Right ventricle myocardium superior (tissue), 1 donor: ENCODE data around the gene CHTF8. TPM values are rescaled to one million over a fixed set of nuclear protein-coding genes. Genes with fewer than 3 reads are reported as not detected.

Experiments used
- ATAC-seq: fragments of 200-7000 bp; cut with Tn5 transposase; one replicate; pipeline ENCODE4 v1.9.1; 2020; ENCODE audit warnings: mild to moderate bottlenecking; ENCODE audit not compliant: poor library complexity
- DNase-seq: peaks from one replicate; pipeline ENCODE4 v3.0.0-alpha.2; 2020
- intact Hi-C: fragments of 100-400 bp; cut with DNase I; formaldehyde crosslinking; loops from one replicate; pipeline ENCODE4 v1.11.2; 2022
- total RNA-seq: library from RNA; stranded (reverse); fragmentation: NEBNext Ultra II Directional; extraction: Animal tissue kit (Norgen Biotek cat#: 25700); gene quantifications from one replicate; pipeline ENCODE4 v1.2.1, GENCODE V29; 2021
- donor health status: DM: no; HTN: yes; CAD: no; lungs with severe emphysema.

Gene CHTF8
- total RNA-seq, 1 donor from 2014 or later: 52.5 TPM

DNA sequence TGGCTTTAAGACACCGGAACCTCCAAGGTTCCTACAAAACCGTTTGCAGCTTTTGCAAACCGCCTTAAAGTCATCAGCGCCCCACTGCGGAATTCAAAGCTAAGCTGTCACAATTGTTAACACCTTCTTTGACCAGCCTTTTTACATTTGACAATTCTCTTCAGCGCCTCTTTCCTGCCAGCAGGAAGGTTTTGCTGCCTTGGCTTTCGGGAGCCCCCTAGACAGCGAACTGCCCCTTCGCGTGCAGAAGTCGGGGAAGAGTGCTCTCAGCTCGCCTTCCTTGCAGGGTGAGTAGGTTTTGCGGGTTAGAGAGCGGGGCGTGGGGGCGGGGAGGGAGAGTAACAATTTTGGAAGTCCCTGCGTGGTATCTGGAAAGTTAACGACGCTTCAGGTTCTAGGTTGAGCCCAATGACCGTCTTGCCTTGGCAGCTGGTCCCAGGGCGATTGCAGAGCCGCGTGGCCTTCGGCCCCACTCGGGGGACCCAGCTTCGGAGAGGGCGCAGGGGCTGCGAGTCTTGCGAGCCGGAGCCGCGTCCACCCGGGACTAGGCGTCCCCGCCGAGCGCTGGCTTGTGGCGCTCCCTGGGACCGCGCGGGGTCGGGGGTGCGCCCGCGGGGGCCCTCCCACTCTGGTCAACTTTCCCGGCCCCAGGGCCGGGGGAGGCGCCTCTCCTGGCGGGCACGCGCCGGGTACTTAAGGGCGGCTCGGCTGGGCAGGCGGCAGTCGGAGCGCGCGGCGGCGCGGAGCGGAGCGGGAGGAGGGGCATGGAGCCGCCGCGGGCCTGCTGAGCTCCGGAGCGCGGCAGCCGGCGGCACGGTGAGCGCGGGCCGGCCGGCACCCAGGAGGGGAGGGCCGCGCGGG is 26.7 kb downstream of the CHTF8 start, which contains the start of gene HAS3:
Gene HAS3 (plus strand): TSS at position 153 of the 861 bp plus-strand sequence. CDS start 3,743 bp downstream, outside the sequence.
- intact Hi-C loops: no loop called here
- ATAC-seq (peak; percentile 89), DNase-seq (no peak)

DNA sequence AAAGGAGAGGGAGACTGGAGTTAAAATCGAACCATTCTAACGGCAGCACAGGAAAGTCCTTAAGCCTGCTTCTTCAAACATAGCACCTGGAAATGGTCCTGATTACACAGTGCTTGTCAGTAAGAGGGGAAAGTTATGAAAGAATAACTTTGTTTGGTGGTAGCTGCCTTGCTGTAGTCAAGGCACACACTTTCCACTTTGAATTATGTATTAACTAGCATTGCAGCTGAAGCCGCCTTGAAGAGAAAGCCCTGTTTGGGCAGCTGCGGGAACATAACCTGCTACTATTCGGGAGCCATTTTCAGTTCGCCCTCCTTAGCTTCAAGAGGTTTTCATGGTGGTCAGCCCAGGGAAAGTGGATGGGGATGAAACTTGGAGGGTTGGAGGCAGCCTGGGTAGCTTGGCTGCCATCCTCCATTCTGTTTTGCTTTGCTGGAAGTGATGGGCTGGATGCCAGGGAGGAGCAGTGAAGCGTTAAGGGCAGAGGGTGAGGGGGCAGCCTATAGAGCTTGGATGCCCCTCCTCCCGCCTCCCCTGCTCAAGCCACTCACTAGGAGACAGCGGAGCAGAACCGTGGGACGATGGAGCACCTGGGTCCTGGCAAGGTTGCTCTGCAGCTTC is 32.2 kb downstream of the CHTF8 start:
- ATAC-seq: no peak
- intact Hi-C loops: no loop called here
- DNase-seq: no peak

DNA sequence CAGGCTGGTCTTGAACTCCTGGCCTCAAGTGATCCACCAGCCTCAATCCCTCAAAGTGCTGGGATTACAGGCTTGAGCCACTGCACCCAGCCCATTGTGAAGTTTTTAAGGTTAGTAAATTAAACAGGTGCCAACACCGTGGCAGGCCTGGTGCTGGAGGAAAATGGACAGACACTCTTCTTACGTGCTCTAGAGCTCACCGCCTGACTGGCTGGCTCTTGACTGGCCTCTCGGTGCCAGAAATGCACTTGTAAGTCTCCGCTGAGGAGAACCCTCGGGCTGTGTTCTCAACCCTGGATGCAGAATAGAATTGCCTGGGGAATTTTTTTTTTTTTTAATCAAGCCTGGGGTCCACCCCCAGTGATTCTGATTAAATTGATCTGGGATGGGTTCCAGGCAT is 37.2 kb downstream of the CHTF8 start:
- no peak for ATAC-seq
- intact Hi-C loops: no loop called here

DNA sequence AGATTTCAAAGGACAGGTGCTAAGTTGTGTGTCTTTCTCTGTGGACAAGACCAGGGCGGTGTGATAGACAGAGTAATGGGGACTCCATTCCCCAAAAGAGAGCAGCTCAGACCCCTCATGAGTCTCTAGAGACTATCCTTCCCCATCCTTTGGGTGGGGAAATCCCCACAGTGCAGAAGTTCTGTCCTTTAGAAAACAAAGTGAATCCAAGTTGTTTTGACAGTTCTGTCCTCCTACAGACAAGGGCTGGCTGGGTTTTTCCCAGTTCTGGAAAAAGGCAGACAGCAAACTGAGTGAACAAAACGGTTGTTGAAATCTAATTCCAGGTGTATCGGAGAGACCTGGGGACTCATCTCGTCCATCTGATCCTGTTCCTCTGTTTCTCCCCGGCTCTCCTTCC is 37.9 kb downstream of the CHTF8 start:
- intact Hi-C loops: no loop called here
- DNase-seq (no peak), ATAC-seq (no peak)

More for the DNA sequence above, 37.2 kb downstream of the CHTF8 start:
- DNase-seq: no peak

DNA sequence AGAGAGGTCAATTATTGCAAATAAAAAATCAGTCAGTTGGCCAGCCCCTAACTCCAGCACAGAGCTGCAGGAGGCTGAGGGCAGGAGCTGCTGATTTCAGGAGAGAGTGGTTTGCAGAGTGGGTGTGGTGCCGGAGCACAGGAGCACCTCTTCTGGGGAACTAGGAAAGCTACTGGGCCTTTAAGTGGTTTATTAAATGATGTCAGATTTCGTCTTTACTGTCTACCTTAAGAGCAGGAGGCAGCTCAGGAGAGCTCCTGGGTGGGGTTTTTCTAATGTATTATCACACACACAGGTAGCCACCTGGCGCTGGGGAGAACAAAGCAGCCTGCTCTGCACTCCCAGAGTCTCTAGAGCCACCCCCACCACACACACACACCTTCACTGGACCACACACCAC is 38.4 kb downstream of the CHTF8 start:
- DNase-seq (no peak), ATAC-seq (no peak)
- intact Hi-C loops: no loop called here

DNA sequence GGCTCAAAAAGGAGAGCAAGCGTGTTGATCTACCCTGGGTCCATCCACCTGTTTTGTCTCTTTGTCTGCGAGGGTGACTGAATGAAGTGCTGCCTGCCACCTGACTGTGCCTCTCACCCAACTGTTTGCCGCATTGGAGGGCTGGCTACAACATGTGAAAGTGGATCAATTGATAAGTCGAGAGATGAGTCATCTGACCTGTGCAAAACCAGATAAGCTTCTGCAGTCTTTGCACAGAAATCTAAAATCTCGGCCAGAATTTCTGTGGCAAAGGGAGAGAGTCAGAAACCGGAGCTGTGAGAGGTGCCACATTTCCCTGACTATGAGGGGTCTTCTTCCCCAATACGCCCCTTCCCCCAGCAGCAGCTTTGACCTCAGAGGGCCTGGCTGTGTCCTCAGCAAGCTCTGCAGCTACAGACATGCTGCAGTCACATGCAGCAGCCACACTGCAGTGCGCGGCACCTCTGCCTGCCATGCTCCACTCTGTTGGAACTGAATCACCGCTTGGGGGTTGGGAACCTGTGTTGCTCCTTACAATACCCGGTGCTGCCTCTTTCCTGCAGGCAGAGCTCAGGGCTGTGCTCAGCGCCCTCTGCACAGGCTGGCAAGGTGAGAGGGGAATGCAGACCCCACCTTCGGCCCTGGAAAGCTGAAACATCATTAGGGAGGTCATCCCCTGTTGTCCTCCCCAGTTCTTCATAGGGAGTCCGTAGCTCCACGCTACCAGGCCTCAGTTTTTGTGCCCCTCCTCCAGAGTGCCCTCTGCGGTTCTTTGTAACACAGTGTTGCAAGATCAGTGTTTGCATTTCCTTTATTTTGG is 43.1 kb downstream of the CHTF8 start:
- ATAC-seq: no peak
- DNase-seq: no peak
- intact Hi-C loops: no loop called here

DNA sequence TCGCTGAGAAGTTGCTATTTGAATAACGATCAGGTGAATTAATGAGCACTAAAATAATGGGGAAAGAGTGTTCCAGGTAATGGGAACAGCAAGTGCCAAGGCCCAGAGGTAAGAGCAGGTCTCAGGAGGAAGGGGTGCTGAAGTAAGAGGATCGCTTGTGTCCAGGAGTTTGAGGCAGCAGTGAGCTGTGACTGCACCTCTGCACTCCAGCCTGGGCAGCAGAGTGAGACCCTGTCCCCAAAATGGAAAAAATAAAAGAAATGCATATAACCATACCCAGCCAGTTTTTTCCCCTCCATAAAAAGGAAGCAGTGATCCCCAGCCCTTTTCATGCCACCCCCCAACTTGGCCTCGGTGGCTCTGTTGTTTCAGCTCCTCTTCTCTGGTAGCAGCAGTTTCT is 43.7 kb downstream of the CHTF8 start:
- ATAC-seq: no peak
- intact Hi-C loops: no loop called here

DNA sequence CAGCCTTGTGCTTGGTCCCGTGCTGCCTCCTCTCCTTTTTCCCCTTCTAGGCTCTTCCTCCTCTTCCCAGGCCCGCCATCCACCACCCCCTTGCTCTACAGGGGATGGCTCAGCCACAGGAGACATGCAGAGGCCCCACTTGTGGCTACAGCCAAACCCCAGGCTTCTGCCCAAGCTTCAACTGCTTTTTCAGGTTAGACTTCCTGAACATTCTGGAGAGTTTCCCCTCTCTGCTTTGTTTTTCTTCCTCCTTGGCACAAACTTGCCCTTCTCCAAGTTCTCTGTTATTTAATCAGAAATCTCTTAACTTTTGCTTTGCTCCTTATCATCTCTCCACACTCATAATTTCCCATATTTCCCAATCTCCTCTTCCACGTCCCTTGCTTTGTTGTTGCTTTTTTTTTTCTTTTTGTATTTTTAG is 45.2 kb downstream of the CHTF8 start:
- intact Hi-C loops: no loop called here
- DNase-seq (no peak), ATAC-seq (no peak)

More for the DNA sequence above, 43.7 kb downstream of the CHTF8 start:
- no peak for DNase-seq

DNA sequence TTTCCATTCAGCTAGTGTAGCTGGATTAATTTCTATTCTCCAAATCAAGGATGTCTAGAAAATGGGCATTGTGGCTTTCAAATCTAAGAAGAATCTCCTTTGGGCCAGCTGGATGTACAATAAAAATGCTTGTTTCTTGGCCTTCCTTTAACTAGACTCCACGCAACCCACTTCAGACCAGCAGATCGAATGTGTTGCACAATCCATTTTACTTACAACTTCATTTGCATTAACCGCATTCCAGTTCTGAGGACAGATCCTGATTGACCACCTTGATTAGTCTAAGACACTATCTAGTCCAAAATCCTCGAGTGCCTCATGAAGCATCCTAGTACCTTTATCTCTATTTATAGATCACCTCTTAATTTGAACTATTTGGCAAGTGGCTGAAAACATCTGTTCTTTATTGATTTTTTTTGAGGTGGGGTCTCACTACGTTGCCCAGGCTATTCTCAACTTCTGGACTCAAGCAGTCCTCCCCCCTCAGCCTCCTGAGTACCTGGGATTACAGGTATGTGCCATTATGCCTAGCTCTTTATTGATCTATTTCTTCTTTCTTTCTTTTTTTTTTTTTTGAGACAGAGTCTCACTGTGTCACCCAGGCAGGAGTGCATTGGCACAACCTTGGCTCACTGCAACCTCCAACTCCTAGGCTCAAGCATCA is 47.2 kb downstream of the CHTF8 start:
- DNase-seq (no peak), ATAC-seq (no peak)
- intact Hi-C loops: no loop called here

DNA sequence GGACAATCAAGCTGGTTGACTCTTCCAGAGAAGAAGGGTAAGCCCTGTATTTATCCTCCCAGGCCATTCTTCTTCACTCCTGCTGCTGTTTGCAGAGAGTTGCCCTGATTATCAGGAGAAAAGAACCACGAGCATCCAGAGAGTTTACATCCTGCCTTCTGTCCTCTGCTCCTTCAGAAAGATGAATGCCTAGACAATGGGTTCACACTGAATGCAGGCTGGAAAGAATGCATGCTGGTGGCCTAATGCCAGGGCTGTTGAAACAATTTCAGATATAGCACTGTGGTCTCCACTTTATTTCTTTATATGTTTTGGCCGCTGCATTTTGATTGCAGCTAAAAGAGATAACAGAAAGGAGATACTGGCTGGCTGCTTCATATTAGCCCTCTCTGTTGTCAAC is 48.1 kb downstream of the CHTF8 start:
- intact Hi-C loops: no loop called here
- DNase-seq (no peak), ATAC-seq (no peak)

DNA sequence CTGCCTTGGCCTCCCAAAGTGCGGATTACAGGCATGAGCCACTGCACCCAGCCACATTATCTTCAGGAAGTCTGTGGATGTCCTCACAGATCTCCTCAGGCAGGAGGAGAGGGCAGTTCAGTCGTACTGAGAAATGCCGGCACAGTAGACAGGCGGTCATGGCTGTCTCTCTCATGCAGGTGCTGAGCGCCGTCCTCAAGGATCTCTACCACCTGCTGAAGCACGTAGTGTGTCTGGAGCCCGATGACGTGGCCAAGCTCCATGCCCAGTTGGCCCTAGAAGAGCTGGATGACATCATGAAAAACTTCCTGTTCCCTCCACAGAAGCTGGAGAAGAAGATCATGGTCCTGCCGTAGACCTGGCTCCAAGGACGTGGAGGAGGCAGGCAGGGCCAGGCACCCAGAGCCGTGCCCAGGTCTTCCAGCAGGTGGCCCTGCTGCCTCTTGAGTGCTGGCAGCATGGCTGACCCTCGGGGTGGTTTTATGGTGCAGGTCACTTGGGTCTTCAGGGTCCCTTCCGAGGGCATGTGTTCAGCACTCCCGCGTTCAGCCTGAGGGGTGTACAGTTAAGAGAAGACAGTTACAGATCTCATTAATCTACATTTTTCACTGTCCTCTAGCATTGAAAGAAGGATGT is 49.0 kb downstream of the CHTF8 start:
- intact Hi-C loops: no loop called here
- ATAC-seq: no peak
- DNase-seq: no peak

DNA sequence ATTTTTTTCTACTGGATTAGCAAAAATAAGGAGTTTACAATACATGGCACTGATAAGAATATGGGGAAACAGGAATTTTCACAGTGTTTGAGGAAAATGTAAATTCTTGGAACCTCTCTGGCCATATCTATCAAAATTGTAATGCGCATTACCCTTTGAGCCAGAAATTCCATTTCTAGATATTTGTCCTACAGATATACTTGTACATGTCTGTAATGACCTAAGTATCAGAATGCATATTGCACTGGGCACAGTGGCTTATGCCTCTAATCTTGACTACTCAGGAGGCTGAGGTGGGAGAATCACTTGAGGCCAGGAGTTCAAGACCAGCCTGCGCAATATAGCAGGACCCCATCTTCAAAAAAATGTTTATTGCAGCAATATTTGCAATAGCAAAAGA is 52.7 kb downstream of the CHTF8 start:
- DNase-seq (no peak), ATAC-seq (no peak)
- intact Hi-C loops: no loop called here

DNA sequence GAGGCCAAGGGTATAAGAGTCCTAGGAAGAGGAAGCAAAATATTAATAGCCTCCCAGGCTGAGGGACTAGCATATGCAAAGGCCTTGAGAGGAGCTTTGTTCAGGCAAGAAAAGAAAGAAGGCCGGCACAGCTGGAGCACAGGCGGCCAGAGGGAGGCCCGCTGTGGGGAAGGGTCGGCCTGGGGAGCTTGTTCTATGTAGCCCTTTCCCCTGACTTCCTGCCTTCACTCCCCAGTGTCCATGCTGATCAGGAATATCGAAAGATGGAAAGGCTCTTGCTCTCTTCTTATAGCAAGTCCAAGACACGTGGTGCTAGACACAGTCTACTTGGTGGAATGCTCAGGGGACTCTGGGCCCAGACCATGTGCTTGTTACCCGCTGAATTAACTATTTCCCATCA is 54.3 kb downstream of the CHTF8 start:
- ATAC-seq (no peak), DNase-seq (no peak)
- intact Hi-C loops: no loop called here

DNA sequence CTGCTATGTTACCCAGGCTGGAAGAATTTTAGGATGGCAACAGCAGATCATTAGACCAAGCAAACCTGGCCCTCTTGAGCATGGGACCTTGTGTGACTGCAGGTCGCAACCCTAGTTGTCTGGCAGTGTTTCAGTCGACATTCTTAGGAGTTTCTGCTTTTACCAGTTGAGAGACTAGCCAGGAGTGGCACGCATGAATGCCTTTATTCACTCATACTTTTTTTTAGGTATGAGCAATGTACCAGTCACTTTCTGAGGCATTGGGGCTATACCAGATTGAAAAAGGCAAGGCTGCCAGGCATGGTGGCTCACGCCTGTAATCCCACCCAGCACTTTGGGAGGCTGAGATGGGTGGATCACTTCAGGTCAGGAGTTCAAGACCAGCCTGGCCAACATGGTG is 55.1 kb downstream of the CHTF8 start:
- ATAC-seq (no peak), DNase-seq (no peak)
- intact Hi-C loops: no loop called here

DNA sequence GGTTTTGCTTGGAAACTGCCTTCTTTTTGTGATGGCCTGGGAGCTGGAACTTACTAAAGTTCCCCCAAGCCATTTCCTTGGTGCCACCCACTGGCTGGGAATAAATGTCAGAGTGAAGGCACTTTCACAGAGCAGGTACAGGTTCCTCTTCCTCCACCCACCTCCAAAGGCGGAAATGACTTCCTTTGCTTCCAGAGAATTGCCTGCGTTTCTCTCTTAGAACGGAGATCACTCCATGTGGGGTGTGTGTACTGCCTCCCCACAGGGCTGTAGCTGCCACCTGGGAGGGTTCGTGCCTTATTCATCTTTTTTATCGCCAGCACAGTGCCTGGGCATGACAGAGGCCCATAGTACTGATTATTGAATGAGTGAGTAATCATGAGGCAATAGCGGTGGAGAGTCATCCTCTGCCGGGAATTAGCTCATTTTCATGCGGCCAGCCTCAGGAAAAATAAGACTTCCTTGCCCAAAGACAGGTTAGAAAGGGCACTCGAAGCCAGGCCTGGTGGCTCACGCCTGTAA is 59.1 kb downstream of the CHTF8 start:
- intact Hi-C loops: no loop called here
- ATAC-seq (no peak), DNase-seq (no peak)

DNA sequence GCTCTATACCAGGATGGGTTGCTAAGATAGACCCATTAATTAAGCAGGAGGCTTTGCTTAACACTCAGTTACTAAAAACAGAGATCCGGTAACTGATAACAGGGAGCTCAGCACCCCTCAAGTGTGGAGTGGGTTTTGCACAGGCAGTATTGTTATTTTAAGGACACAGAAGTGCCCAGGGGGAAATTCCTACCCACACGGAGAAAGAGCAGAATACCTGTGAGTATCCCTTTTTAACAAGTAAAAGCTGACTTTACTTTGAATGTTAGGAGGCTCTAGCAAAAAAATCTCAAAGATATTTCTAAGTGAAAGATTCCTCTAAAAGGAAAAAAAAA is 59.8 kb downstream of the CHTF8 start:
- intact Hi-C loops: no loop called here
- ATAC-seq (no peak), DNase-seq (no peak)

DNA sequence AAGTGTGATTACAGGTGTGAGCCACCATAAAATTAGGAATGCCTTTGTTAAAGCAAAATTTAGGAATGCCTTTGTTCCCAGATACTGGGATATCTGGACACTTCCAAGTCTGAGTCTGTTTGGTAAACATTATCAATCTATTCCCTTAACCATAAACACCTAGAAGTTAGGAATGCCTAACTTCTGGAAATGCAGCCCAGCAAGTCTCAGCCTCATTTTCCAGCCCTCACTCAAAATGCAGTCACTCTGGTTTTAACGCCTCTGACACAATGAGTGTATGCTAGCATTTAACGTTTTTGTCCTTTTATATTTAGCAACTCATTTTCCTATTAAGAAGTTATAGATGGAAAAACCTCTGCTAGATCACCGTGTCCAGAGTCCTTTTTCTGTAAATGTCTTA is 61.4 kb downstream of the CHTF8 start:
- ATAC-seq: no peak
- intact Hi-C loops: no loop called here
- DNase-seq: no peak

DNA sequence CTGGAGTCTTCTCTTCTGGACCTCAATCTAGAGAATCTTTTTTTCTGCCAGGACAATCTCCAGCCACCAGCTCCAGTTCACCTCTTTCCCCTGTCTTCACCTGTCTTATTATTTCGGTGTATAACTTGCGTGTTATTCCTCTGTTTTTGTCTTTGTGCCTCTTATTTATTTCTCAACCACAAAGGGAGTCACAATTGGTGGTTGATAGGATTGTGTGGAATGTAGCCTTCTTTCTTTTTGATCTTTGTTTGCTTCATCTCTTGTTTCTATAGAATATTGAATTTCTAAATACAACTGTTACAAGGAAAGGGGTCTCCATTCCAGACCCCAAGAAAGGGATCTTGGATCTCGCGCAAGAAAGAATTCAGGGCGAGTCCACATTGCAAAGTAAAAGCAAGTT is 62.9 kb downstream of the CHTF8 start:
- ATAC-seq: no peak
- intact Hi-C loops: no loop called here
- DNase-seq: no peak
